ENCODE data around the gene NOX5. TPM values are rescaled to one million over a fixed set of nuclear protein-coding genes. Genes with fewer than 3 reads are reported as not detected.

NOX5 gene
- total RNA-seq, 3 donors from 2014 or later (not counting 1 experiment from before 2014, with no cell fraction given) = 0.20 TPM; not detected in 2

DNA sequence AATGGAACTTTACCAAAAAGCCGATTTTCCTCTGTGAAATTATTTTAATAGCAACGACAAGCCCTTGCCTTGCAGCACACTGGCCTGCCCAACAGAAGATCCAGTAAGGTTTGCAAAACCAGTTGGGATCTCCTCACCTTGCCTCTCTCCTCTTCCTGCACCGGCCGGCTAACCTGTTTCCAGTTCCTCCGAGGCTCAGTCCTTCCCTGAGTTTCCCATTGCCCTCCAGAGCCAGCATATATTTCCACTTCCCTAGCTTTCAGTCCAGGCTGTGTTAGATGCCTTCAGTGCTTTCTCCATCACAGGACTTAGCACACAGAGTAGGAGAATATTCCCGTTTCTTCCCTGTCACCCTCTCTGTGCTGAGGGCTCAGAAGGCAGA is 60.3 kb downstream of the NOX5 start:
- Histone ChIP-seq H3K36me3 (ENCODE audit: control insufficient read depth, insufficient read depth, low read length) (no peaks in the 10 kb centered on the region), H3K27ac (ENCODE audit: low read length) (no peak overlapping the region), H3K9me3 (ENCODE audit: control insufficient read depth, insufficient read depth, low read length) (no peaks in the 10 kb centered on the region), H3K4me3 (ENCODE audit: low read length) (no peak overlapping the region), H3K27me3 (ENCODE audit: control insufficient read depth, insufficient read depth, low read length) (no peaks in the 10 kb centered on the region), H3K4me1 (ENCODE audit: control insufficient read depth, insufficient read depth, low read length) (peaks cover 8% of the 10 kb centered on the region)
- no peaks in the 10 kb centered on the region for H3K36me3 Mint-ChIP-seq
- TF ChIP-seq, protein P1, sequence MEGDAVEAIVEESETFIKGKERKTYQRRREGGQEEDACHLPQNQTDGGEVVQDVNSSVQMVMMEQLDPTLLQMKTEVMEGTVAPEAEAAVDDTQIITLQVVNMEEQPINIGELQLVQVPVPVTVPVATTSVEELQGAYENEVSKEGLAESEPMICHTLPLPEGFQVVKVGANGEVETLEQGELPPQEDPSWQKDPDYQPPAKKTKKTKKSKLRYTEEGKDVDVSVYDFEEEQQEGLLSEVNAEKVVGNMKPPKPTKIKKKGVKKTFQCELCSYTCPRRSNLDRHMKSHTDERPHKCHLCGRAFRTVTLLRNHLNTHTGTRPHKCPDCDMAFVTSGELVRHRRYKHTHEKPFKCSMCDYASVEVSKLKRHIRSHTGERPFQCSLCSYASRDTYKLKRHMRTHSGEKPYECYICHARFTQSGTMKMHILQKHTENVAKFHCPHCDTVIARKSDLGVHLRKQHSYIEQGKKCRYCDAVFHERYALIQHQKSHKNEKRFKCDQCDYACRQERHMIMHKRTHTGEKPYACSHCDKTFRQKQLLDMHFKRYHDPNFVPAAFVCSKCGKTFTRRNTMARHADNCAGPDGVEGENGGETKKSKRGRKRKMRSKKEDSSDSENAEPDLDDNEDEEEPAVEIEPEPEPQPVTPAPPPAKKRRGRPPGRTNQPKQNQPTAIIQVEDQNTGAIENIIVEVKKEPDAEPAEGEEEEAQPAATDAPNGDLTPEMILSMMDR (IDR thresholded peaks at IDR 0.05) = no peak
- intact Hi-C loops (cut with micrococcal nuclease) = no loop called here
- H3K4me1 Mint-ChIP-seq = no peaks in the 10 kb centered on the region
- peaks cover 20 to 53% of the 10 kb centered on the region in 2 donors for H3K27me3 Mint-ChIP-seq (ENCODE audit: low read depth in 2 of 2)
- no peak overlapping the region for H3K27ac Mint-ChIP-seq
- no peak for DNase-seq
- 75% methylated on average over 6 of the region's 6 CpGs for WGBS (ENCODE audit: insufficient coverage)
- H3K4me3 Mint-ChIP-seq = no peak overlapping the region
- no peaks in the 10 kb centered on the region for H3K9me3 Mint-ChIP-seq
- ATAC-seq = no peak

DNA sequence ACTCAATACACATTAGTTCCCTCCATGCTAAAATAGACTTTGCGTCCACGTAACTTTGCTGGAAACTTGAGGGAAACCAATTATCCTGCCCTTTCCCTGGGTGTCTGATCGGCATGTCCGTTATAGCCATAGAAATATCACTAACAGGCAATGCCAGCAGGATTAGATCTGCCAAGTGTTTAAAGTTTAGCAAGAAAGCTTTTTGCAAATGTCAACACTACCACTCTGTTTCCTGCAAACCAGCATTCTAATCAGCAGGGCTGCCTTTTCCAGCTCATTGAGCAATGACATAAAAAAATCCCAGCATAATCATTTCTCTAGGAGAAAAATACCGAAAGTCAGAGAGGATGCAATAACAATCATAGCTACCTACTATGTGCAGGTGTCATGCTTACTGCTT is 60.9 kb downstream of the NOX5 start:
- Histone ChIP-seq H3K27me3 (ENCODE audit: control insufficient read depth, insufficient read depth, low read length) (no peaks in the 10 kb centered on the region), H3K4me1 (ENCODE audit: control insufficient read depth, insufficient read depth, low read length) (peaks cover 8% of the 10 kb centered on the region), H3K27ac (ENCODE audit: low read length) (no peak overlapping the region), H3K9me3 (ENCODE audit: control insufficient read depth, insufficient read depth, low read length) (no peaks in the 10 kb centered on the region), H3K4me3 (ENCODE audit: low read length) (no peak overlapping the region), H3K36me3 (ENCODE audit: control insufficient read depth, insufficient read depth, low read length) (no peaks in the 10 kb centered on the region)
- H3K36me3 Mint-ChIP-seq = no peaks in the 10 kb centered on the region
- DNase-seq = no peak
- H3K27me3 Mint-ChIP-seq (ENCODE audit: low read depth in 2 of 2) = peaks cover 20 to 58% of the 10 kb centered on the region in 2 donors
- 94% methylated on average over 5 of the region's 5 CpGs for WGBS (ENCODE audit: insufficient coverage)
- no peaks in the 10 kb centered on the region for H3K9me3 Mint-ChIP-seq
- intact Hi-C loops (cut with micrococcal nuclease) = no loop called here
- no peak overlapping the region for H3K4me3 Mint-ChIP-seq
- H3K4me1 Mint-ChIP-seq = no peaks in the 10 kb centered on the region
- TF ChIP-seq, protein P1 (IDR thresholded peaks at IDR 0.05) = no peak
- no peak for ATAC-seq
- H3K27ac Mint-ChIP-seq = no peak overlapping the region

DNA sequence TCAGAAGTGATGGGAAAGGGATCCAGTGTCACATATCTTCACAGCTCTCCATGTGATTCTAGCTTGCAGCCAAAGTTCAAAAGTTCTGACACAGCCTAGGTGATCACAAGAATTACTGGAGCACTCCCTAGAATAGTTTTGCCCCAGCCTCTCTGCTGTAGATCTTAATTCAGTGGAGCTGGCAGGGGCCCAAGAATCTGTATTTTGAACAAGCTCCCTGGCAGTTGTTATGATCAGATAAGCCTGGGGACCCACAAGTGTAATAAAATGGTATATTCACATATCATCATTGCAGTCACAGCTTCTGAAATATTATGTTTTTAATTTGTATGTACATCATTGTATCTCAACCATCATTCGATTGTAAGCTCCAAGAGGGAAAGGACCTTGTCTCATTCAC is 62.3 kb downstream of the NOX5 start:
- TF ChIP-seq, protein P1 (IDR thresholded peaks at IDR 0.05) = no peak
- ATAC-seq (no peak), DNase-seq (no peak)
- Mint-ChIP-seq H3K36me3 (no peaks in the 10 kb centered on the region), H3K9me3 (no peaks in the 10 kb centered on the region), H3K4me1 (no peaks in the 10 kb centered on the region), H3K27me3 (ENCODE audit: low read depth in 2 of 2) (peaks cover 18 to 61% of the 10 kb centered on the region in 2 donors), H3K27ac (no peak overlapping the region), H3K4me3 (no peak overlapping the region)
- Histone ChIP-seq H3K4me3 (ENCODE audit: low read length) (no peak overlapping the region), H3K9me3 (ENCODE audit: control insufficient read depth, insufficient read depth, low read length) (no peaks in the 10 kb centered on the region), H3K27ac (ENCODE audit: low read length) (no peak overlapping the region), H3K27me3 (ENCODE audit: control insufficient read depth, insufficient read depth, low read length) (no peaks in the 10 kb centered on the region), H3K36me3 (ENCODE audit: control insufficient read depth, insufficient read depth, low read length) (no peaks in the 10 kb centered on the region), H3K4me1 (ENCODE audit: control insufficient read depth, insufficient read depth, low read length) (peaks cover 8% of the 10 kb centered on the region)
- WGBS (ENCODE audit: insufficient coverage) = 60% methylated on average over 1 of the region's 1 CpG
- intact Hi-C loops (cut with micrococcal nuclease) = no loop called here

DNA sequence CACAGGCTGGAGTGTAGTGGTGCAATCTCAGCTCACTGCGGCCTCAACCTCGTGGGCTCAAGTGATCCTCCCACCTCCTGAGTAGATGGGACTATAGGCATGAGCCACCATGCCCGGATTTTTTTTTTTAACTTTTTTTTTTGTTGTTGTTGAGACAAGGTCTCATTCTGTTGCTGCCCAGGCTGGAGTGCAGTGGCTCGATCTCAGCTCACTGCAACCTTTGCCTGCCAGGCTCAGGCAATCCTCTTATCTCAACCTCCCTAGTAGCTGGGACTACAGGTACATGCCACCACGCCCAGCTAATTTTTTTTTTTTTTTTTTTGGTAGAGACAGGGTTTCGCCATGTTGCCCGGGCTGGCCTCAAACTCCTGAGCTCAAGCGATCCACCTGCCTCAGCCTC is 64.1 kb downstream of the NOX5 start:
- Histone ChIP-seq H3K9me3 (ENCODE audit: control insufficient read depth, insufficient read depth, low read length) (no peaks in the 10 kb centered on the region), H3K4me3 (ENCODE audit: low read length) (no peak overlapping the region), H3K4me1 (ENCODE audit: control insufficient read depth, insufficient read depth, low read length) (peaks cover 8% of the 10 kb centered on the region), H3K27me3 (ENCODE audit: control insufficient read depth, insufficient read depth, low read length) (no peaks in the 10 kb centered on the region), H3K27ac (ENCODE audit: low read length) (no peak overlapping the region), H3K36me3 (ENCODE audit: control insufficient read depth, insufficient read depth, low read length) (no peaks in the 10 kb centered on the region)
- no peak overlapping the region for H3K4me3 Mint-ChIP-seq
- ATAC-seq (no peak), DNase-seq (no peak)
- H3K27ac Mint-ChIP-seq = no peak overlapping the region
- intact Hi-C loops (cut with micrococcal nuclease) = no loop called here
- H3K9me3 Mint-ChIP-seq = no peaks in the 10 kb centered on the region
- no peaks in the 10 kb centered on the region for H3K36me3 Mint-ChIP-seq
- 96% methylated on average over 8 of the region's 8 CpGs for WGBS (ENCODE audit: insufficient coverage)
- TF ChIP-seq, protein P1 (IDR thresholded peaks at IDR 0.05) = no peak
- H3K4me1 Mint-ChIP-seq = no peaks in the 10 kb centered on the region
- H3K27me3 Mint-ChIP-seq (ENCODE audit: low read depth in 2 of 2) = peaks cover 13 to 42% of the 10 kb centered on the region in 2 donors
